HUDEP-2 (cell line): ENCODE measurements around the gene TTC33.
"Not testable (repeated sequence)": the region's sequence is repeated elsewhere in the genome, so short reads cannot be mapped to it uniquely, and the experiment has no call there.

ENCODE experiments used
- DNase-seq, 76 experiments: peaks; one replicate each; lab custom pipeline; 2025; ENCODE audit not compliant: unreplicated experiment in 76 of 76; lab: John Stamatoyannopoulos, UW

Gene TTC33

DNA sequence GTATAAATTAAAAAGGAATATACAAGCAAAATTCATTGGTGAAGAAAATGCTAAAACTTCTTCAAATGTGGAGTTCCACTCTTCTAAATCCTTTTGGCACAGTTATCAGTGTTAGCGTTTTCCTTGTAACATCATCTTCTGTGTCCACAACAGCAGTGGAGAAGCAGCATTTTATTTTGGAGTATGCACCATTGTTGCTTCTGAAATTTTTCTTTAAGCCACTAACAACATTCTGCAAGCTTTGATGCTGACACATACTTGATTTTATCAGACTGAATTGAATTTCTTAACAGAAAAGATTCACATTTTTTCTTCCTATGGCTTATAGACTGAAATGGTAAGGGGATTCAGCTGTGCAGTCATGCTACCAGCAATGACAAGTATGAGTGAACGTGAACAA lies 136.8 kb downstream of the TTC33 start:
- DNase-seq, result no peak

DNA sequence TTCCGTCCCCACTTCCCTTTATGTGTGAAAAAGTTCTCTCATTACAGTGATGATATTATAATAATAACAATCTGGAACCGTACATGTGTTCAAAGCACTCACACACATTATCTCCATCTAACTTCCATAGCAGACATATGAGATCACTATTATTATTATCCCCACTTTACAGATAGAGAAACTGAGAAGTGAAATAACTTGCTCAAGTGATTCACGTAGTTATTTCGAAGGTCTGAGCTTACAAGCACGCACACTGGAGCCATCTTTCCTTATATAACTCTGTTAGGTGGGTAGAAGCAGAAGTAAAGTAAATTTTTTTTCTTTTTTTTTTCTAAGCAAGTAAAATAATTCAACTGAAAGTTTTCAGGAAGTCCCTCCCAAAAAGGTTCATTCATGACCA lies 139.0 kb downstream of the TTC33 start:
- no peak for DNase-seq

DNA sequence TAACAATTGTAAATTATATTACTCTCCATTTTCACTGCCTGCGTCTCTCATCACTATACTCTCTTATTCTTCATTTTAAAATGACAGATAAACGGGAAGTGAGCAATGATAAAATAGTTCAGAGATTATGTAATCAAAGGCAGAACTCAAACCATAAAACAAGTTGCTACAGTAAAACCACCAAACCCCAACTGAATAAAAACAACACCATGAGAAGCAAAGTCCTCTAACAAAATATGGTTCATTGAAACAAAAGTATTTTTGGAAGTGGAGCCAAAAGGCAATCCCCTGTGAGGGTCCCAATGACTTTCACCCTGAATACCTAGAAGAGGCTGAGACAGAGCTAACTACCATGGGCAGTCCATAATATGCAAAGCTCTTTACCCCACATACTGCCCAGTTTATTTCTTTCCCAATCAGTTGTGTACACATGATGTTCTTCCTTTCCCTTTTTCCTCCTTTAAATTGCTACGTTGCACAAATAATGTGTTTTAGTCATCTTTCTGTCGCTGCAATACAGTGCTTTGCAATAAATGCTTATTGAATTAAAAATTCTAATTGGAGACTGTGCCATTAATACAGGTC lies 140.1 kb downstream of the TTC33 start:
- no peak for DNase-seq

DNA sequence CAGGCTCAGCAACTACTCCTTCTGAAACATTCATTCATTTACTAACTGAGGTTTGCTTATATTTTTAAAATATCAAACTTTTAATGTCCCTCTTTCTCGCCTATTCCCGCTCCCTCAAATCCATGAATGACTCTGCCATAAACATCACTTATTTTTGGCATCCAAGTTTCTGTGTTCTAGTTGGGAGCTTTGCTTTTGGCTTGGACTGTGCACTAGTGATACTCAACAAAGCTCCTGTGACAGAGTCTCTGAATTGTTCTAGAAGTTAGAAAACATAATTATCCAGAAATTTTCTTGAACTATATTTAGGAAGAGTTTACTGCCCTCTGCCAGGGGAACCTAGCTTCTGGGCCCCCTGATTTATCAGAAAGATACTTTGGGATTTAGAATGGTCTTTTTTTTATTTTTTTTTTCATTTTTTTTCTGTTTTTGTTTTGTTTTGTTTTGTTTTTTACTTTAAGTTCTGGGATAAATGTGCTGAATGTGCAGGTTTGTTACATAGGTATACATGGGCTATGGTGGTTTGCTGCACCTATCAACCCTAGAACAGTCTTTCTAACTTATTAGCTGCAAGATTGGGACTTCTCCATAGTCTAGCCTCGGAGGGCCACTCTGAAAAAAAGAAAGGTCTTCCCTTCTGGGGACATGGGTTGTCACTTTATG lies 140.7 kb downstream of the TTC33 start:
- DNase-seq, result no peak

GRCh38 chr5:40614466-40614865 lies 141.3 kb downstream of the TTC33 start:
- DNase-seq, result no peak

DNA sequence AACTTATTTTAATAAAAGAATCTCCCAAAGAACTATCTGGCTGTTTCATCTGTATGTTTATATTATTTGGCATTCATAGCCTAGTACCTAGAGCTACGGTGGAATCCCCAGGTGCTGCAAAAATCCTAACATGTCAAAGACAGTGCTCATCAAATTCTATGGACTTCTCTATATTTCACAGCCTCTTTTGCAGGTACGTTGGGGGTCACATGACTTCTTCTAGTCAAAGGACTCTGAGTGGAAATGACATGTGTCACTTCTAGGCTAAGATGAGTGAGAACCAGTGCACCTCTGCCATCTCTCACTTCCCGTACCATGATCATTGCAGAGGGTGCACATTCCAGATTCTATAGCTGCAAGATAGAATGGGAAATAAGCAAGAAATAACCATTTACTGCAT lies 148.6 kb downstream of the TTC33 start:
- no peak for DNase-seq

- DNase-seq, result no peak
Observed at GRCh38 chr5:40606077-40606765, 149.5 kb downstream of the TTC33 start.

DNA sequence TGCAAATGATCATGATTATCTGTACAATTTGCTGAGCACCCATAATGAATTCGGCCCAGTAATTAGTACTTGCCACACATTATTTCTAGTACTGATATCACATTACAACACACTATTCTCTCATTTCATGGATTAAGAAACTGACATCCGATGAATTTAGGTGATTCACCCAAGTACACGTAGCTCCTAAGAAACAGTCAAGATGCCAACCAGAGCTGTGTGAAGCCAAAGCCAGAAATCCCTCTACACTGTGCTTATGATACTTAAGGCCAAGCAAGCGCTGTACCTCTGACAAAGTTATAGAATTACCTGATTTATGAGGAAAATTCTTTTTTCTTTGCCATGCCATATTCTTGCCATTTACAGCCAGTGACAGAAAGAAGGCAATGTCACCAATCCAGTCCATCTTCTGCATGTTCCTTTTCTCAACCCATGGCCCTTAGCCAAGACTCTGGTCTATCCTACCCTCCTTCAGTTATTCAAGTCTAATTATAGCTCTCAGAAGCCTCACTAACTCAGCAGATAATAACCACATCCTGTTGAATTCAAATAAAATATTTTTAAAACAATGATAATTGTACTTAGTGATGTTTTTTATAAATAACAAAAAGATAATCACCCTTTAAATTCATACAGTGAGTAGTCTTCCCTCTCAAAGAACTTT lies 150.3 kb downstream of the TTC33 start:
- peak in 1 of 76 experiments; percentile 3 for DNase-seq

DNA sequence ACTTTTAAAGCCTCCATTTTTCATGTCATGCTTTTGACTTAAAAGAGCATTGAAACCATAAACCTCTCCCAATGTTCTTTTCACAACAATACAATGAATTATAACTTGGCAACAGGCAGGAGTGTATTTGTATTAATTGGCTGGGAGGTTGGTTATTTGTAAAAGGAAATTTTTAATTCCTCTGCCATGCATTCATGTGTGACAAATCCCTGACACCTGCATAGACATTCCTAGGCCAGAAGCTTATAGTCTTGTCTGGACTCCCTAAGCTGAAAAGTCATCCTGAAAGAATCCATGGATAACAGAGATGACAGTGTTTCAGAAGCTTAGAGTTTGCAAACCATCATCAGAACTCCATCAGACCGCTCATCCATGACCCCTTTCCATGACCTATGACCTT lies 152.4 kb downstream of the TTC33 start:
- no peak for DNase-seq

- DNase-seq, result no peak
Observed at GRCh38 chr5:40601198-40601868, 154.4 kb downstream of the TTC33 start.

GRCh38 chr5:40600383-40600782 lies 155.4 kb downstream of the TTC33 start:
- no peak for DNase-seq

- DNase-seq, result no peak
Observed at GRCh38 chr5:40599676-40600075, 156.1 kb downstream of the TTC33 start.

DNA sequence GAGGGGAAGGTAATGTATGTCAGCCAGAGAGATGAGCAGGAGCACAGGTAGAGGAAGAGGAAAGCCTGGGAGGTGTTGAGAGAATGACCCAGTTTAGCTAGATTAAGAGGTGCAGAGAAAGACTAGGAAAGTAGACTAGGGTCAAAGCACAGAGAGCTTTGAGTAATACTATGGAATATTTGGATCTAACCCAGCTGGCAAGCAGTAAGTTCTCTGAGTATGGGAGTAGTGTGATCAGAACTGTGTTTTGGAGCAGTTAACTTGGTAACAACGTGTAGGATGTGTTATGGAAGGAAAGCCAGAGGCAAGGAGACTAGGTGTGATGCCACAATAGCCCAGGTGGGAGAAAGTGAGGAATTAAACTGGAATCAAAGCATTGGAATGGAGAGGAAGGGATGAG lies 160.9 kb downstream of the TTC33 start:
- DNase-seq, result no peak

DNA sequence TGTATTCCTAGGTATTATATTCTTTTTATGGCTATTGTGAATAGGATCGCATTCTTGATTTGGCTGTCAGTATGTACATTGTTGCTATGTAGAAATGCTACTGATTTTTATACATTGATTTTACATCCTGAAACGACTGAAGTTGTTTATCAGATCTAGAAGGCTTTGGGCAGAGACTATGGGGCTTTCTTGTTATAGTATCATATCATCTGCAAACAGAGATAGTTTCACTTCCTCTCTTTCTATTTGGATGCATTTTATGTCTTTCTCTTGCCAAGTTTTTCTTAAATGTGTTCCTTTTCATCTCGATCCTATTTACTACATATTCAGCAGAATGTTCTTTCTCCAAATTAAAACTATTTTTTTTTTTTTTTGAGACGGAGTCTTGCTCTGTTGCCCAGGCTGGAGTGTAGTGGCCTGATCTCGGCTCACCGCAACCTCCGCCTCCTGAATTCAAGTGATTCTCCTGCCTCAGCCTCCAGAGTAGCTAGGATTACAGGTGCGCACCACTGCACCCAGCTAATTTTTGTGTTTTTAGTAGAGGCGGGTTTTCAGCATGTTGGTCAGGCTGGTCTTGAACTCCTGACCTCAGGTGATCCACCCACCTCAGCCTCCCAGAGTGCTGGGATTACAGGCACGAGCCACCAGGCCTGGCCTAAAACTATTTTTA lies 163.9 kb downstream of the TTC33 start:
- not testable (repeated sequence) for DNase-seq

DNA sequence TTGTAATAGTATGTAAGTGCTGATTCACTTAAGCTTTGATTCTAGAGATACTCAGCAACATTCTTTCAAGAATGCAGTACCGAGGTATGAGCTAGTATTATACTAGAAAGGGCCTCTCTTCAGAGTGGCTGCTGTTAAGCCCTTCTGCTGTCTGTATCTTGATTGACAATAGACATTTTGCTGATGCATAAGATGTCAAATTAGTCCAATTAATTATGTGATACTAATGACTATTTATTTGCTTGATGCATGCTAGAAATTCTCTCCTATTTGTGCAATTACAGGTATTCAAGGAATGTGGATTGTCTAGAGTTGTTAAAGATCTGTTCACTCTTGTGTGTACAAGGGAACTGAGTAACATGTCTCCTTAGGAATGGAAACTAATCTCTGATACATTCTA lies 168.4 kb downstream of the TTC33 start:
- DNase-seq, result no peak

DNA sequence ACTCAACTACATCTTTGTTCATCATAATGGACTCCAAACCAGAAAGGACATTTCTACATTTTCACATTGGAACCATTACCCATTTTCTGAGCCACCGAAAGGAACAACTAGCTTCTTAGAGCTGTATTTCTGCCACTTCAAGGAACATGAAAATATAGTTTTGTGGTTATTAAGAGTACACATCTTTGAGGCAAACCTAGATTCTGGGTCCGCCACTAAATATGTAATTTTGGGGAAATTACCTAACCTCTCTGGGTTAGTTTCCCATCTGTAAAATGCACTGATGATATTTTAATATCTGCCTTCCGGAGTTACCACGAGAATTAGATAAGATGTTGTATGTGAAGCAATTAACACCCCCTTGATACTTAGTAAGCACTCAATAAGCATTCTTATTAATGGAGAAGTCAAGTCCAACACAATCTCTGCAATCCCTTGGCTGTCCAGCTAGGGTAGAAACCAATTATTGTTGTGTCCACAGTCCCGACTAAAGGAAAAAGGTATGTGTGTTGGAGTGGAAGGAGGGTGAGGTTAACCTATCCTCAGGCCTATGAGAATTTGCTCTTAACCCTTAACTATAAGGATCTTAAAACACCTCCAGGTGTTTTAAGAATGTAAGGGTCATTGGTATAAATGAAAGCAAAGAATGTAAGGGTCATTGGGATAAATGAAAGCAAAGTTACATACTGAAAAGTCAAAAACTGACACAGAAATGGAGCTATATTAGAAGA lies 170.1 kb downstream of the TTC33 start:
- no peak for DNase-seq

DNA sequence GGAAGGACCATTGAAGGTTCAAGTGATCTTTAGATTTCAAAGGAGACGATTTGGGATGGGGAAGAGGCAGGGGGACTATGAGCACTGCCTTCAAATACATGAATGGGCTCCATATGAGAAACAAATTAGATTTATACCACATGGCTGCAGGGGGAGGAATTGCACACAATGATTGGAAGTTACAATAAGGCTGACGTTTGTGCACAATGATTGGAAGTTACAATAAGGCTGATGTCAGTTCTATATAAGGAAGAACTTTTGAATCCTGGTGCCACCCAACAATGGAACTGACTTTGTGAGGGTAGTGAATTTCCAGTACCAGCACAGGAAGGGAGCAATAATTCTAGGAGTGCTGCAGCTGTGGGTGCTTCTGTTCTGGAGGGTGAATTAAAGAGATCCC lies 171.7 kb downstream of the TTC33 start:
- no peak for DNase-seq

DNA sequence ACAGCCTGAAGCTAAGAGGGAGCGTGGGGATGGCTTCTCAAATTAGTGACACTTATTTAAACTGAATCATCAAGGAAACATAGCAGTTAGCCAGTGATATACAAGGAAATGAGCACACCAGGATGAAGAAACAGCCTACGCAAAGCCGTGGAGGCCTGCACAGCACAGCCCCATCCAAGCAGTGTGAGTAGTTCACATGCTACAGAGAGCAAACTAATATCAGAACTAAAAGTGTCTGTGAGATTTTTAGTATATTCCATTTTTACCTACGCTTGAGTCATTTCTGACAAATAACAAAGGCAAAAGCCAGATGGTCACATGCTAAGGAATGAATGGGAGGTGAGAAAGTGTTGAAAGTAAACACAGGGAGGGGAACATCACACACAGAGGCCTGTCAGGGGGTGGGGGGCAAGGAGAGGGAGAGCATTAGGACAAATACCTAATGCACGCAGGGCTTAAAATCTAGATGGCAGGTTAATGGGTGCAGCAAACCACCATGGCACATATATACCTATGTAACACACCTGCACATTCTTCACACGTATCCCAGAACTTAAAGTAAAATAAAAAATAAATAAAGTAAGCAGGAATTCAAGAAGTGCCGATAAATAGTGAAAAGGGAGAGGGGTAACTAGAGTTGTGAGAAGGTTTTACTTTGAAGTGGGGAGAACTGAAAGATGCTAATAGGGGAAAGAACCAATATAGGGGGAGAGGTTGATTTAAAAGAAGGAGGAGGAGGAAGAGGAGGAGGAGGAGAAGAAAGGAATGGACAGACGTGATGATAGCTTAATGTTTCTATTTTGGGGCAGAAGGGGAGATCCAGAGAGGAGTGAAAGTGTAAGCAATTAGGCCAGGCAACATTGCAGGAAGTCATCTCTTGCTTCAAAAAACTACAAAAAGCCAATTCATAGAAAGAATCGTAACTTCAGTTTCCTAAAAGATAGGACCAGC lies 177.0 kb downstream of the TTC33 start:
- no peak for DNase-seq

DNA sequence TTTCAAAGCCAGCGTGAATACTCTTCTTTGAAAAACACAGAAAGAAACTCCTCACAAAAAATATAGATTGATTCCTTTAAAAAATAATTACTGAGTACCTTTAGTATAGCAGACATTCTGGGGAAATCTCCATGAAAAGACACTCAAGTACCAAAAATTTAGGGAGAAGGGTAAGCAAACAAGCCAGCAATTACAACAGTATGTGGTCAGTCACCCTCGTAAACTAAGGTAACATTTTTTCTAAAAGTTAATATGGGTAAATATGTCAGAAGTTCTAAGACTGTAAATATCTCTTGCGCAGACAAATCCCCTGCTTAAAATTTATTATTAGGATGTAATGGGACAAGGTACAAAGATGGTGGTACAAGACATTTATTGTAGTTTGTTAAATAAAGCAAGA lies 178.0 kb downstream of the TTC33 start:
- DNase-seq, result no peak
